Pericardium fibroblast (primary cell): Measurements from ENCODE around the gene XYLB. TPM values are rescaled to one million over a fixed set of nuclear protein-coding genes. Genes with fewer than 3 reads are reported as not detected.

Experiments used
- total RNA-seq: library from RNA; depleted of rRNA; stranded (reverse); fragments of >200 nt; gene quantifications from 2 replicates; pipeline ENCODE4 v1.2.3, GENCODE V29; 2015

Gene XYLB
- 1.6 and 3.1 TPM in 2 replicates for total RNA-seq

GRCh38 chr3:38346587-38347410 is at the start of gene XYLB:
XYLB (plus strand) TSS chr3:38346785; CDS start chr3:38346869, 84 bp downstream.

GRCh38 chr3:38453075-38453912 is 106.7 kb downstream of the XYLB start, which contains the start of gene ACVR2B:
ACVR2B (plus strand) TSS chr3:38453890; CDS start chr3:38454323, 433 bp downstream.

Other genes with a start within 250 kb of the XYLB start
- 33.1 and 42.8 TPM in 2 replicates for gene ACAA1, start 209.7 kb upstream of the XYLB start, total RNA-seq
- 24.8 and 27.8 TPM in 2 replicates for gene MYD88, start 208.1 kb upstream of the XYLB start, total RNA-seq
- 18.6 and 22.4 TPM in 2 replicates for gene OXSR1, start 181.2 kb upstream of the XYLB start, total RNA-seq
- not detected in 2 replicates for gene SLC22A13, start 81.0 kb upstream of the XYLB start, total RNA-seq
- gene SLC22A14, start 64.5 kb upstream of the XYLB start, total RNA-seq, result not detected in 2 replicates
- gene ACVR2B, start 107.1 kb downstream of the XYLB start, total RNA-seq, result 0.77 and 1.1 TPM in 2 replicates
- 2.2 and 6.7 TPM in 2 replicates for gene EXOG, start 149.6 kb downstream of the XYLB start, total RNA-seq